ENCODE results near the gene USP37.

- no peak for TF ChIP-seq CTCF (IDR thresholded peaks at IDR 0.05)
- no peak for TF ChIP-seq POLR2A (IDR thresholded peaks at IDR 0.05; ENCODE audit: low read depth)
- no peak for TF ChIP-seq EP300 (IDR thresholded peaks at IDR 0.05)
- TF ChIP-seq POLR2AphosphoS5 (IDR thresholded peaks at IDR 0.05) = no peak
Measured at GRCh38 chr2:218501665-218502064, 66.5 kb downstream of the USP37 start.

All from esophagus muscularis mucosa (tissue), 4 donors.